Caco-2 (cell line): ENCODE results near the gene KISS1. TPM values are rescaled to one million over a fixed set of nuclear protein-coding genes. Genes with fewer than 3 reads are reported as not detected.

Experiments
- BruUV-seq: library from RNA; stranded (reverse); fragments of 400-500 nt; replicated peaks from 2 replicates; lab custom pipeline; 2021; lab: Mats Ljungman, UMichigan
- CTCF ChIA-PET: fragments of 300-600 bp; sonication (Branson Sonifier 250); formaldehyde crosslinking; loops from one replicate; lab custom pipeline; 2022; ENCODE audit warnings: antibody characterized with exemption; lab: Charles Lee
- POLR2A ChIA-PET: fragments of 300-600 bp; sonication (Branson Sonifier 250); formaldehyde crosslinking; loops from one replicate; lab custom pipeline; 2022; ENCODE audit warnings: antibody characterized with exemption; lab: Charles Lee
- DNase-seq, 2 experiments: peaks; one replicate each; pipeline versions ENCODE4 v3.0.0 to v3.0.0-alpha.2; 2020 to 2022
- H3K27me3 ChIP-seq: replicated peaks from 2 replicates; pipeline ENCODE4 v1.6.0; 2011; ENCODE audit warnings: low read length; ENCODE audit not compliant: control insufficient read depth, insufficient read depth
- H3K36me3 ChIP-seq: 2 replicates; pipeline ENCODE4 v1.5.1; 2011; ENCODE audit warnings: low read length; ENCODE audit not compliant: control insufficient read depth, insufficient read depth
- H3K4me1 ChIP-seq: fragments of 250-450 bp; sonication (Bioruptor Pico); 2 replicates; pipeline ENCODE4 v1.5.1; 2020; ENCODE audit warnings: mild to moderate bottlenecking
- H3K4me3 ChIP-seq: 2 replicates; pipeline ENCODE4 v1.5.1; 2011; ENCODE audit warnings: low read depth, mild to moderate bottlenecking, control low read depth, low read length
- H3K9me3 ChIP-seq: fragments of 250-450 bp; sonication (Bioruptor Pico); 2 replicates; pipeline ENCODE4 v1.5.1; 2020; ENCODE audit warnings: mild to moderate bottlenecking, moderate library complexity
- H3K27ac Mint-ChIP-seq: one replicate; pipeline ENCODE4 v1.8.0; 2022; ENCODE audit warnings: mixed read lengths; ENCODE audit not compliant: unreplicated experiment
- H3K27me3 Mint-ChIP-seq: one replicate; pipeline ENCODE4 v1.8.0; 2022; ENCODE audit warnings: mixed read lengths; ENCODE audit not compliant: insufficient read depth, unreplicated experiment
- H3K36me3 Mint-ChIP-seq: one replicate; pipeline ENCODE4 v1.8.0; 2022; ENCODE audit warnings: mild to moderate bottlenecking, mixed read lengths; ENCODE audit not compliant: insufficient read depth, unreplicated experiment
- H3K4me1 Mint-ChIP-seq: one replicate; pipeline ENCODE4 v1.8.0; 2022; ENCODE audit warnings: low read depth, mixed read lengths; ENCODE audit not compliant: unreplicated experiment
- H3K4me3 Mint-ChIP-seq: one replicate; pipeline ENCODE4 v1.8.0; 2022; ENCODE audit warnings: mild to moderate bottlenecking, moderate library complexity, mixed read lengths; ENCODE audit not compliant: unreplicated experiment
- H3K9me3 Mint-ChIP-seq: one replicate; pipeline ENCODE4 v1.8.0; 2022; ENCODE audit warnings: mixed read lengths; ENCODE audit not compliant: unreplicated experiment
- CTCF ChIP-seq, 2 experiments: fragments of 200-600 bp in 1 of 2; IDR thresholded peaks; 1 replicate in 1 of 2; 2 replicates in 1 of 2; pipeline versions ENCODE4 v1.5.1 to v1.8.0; 2011 to 2022; ENCODE audit warnings: antibody characterized with exemption in 1 of 2, control low read depth in 1 of 2, inconsistent platforms in 1 of 2, low read depth in 1 of 2, low read length in 1 of 2, mild to moderate bottlenecking in 1 of 2, moderate library complexity in 1 of 2; ENCODE audit not compliant: insufficient read depth in 1 of 2, severe bottlenecking in 1 of 2, unreplicated experiment in 1 of 2
- intact Hi-C: fragments of 100-400 bp; cut with micrococcal nuclease; formaldehyde crosslinking; loops from one replicate; pipeline ENCODE4 v1.10.0; 2022; ENCODE audit not compliant: unreplicated experiment
- total RNA-seq: library from RNA; stranded (reverse); gene quantifications from 2 replicates; pipeline ENCODE4 v1.2.3, GENCODE V29; 2022

KISS1 gene
- total RNA-seq, 1 experiment from 2014 or later, result 3.3 TPM

- Mint-ChIP-seq H3K27me3 (no peaks in the 10 kb centered on the region), H3K4me3 (no peak overlapping the region), H3K9me3 (peaks cover 11% of the 10 kb centered on the region), H3K36me3 (no peaks in the 10 kb centered on the region), H3K4me1 (peaks cover 10% of the 10 kb centered on the region), H3K27ac (no peak overlapping the region)
- intact Hi-C loops, result no loop called here
- Histone ChIP-seq H3K4me1 (peaks cover 35% of the 10 kb centered on the region), H3K4me3 (no peak overlapping the region), H3K27me3 (no peaks in the 10 kb centered on the region), H3K9me3 (no peaks in the 10 kb centered on the region), H3K36me3 (no peaks in the 10 kb centered on the region)
- BruUV-seq, result no TSS peak
- TF ChIP-seq CTCF (IDR thresholded peaks at IDR 0.05; ENCODE audit: insufficient read depth in 1 of 2, low read depth in 1 of 2, low read length in 1 of 2, severe bottlenecking in 1 of 2, unreplicated experiment in 1 of 2), result no peak
- ChIA-PET CTCF (no interaction called here), POLR2A (no interaction called here)
- DNase-seq, result no peak
These were observed 2.2 kb downstream of the KISS1 start for GRCh38 chr1:204194080-204194479.

- intact Hi-C loops, result no loop called here
- Mint-ChIP-seq H3K27ac (no peak overlapping the region), H3K36me3 (no peaks in the 10 kb centered on the region), H3K4me1 (peaks cover 5% of the 10 kb centered on the region), H3K4me3 (no peak overlapping the region), H3K27me3 (no peaks in the 10 kb centered on the region), H3K9me3 (peaks cover 11% of the 10 kb centered on the region)
- DNase-seq, result no peak
- CTCF ChIA-PET, result no interaction called here
- no peaks in the 10 kb centered on the region for H3K36me3 ChIP-seq
- H3K4me3 ChIP-seq, result no peak overlapping the region
- H3K27me3 ChIP-seq, result no peaks in the 10 kb centered on the region
- H3K9me3 ChIP-seq, result no peaks in the 10 kb centered on the region
- no TSS peak for BruUV-seq
- peaks cover 27% of the 10 kb centered on the region for H3K4me1 ChIP-seq
- POLR2A ChIA-PET, result no interaction called here
- no peak for TF ChIP-seq CTCF (IDR thresholded peaks at IDR 0.05; ENCODE audit: insufficient read depth in 1 of 2, low read depth in 1 of 2, low read length in 1 of 2, severe bottlenecking in 1 of 2, unreplicated experiment in 1 of 2)
These were observed 3.5 kb downstream of the KISS1 start for GRCh38 chr1:204192589-204193352.

- no peak overlapping the region for H3K27ac Mint-ChIP-seq
- H3K9me3 Mint-ChIP-seq, result peaks cover 11% of the 10 kb centered on the region
- no peaks in the 10 kb centered on the region for H3K36me3 Mint-ChIP-seq
- peaks cover 5% of the 10 kb centered on the region for H3K4me1 Mint-ChIP-seq
- Histone ChIP-seq H3K36me3 (no peaks in the 10 kb centered on the region), H3K27me3 (no peaks in the 10 kb centered on the region), H3K9me3 (no peaks in the 10 kb centered on the region), H3K4me1 (peaks cover 27% of the 10 kb centered on the region), H3K4me3 (no peak overlapping the region)
- H3K27me3 Mint-ChIP-seq, result no peaks in the 10 kb centered on the region
- no peak for TF ChIP-seq CTCF (IDR thresholded peaks at IDR 0.05; ENCODE audit: insufficient read depth in 1 of 2, low read depth in 1 of 2, low read length in 1 of 2, severe bottlenecking in 1 of 2, unreplicated experiment in 1 of 2)
- POLR2A ChIA-PET, result no interaction called here
- no TSS peak for BruUV-seq
- CTCF ChIA-PET, result interaction anchor here (0.6 kb wide), 1 partner anchor 174 kb away, joined by 4 read pairs; no protein-coding TSS in a partner anchor
- no peak for DNase-seq
- no peak overlapping the region for H3K4me3 Mint-ChIP-seq
- intact Hi-C loops, result no loop called here
These were observed 4.2 kb downstream of the KISS1 start for GRCh38 chr1:204192046-204192445.
